GM18873 (cell line): ENCODE measurements around the gene PLXNA1.
A peak's percentile ranks its signal among the peaks of the same experiment; 100 is the strongest.

ENCODE experiments used
- ATAC-seq: cut with Tn5 transposase; IDR thresholded peaks from one replicate; pipeline ENCODE4 v1.9.1; 2021; ENCODE audit warnings: mild to moderate bottlenecking, moderate library complexity, moderate number of reproducible peaks; ENCODE audit not compliant: unreplicated experiment, low FRiP score

PLXNA1 gene

GRCh38 chr3:126982471-126983175, at the start of gene PLXNA1:
TSS of gene PLXNA1 (plus strand) at chr3:126983115. CDS start at chr3:126988594, 5,479 bp downstream.
- ATAC-seq, result peak; percentile 44

GRCh38 chr3:126934031-126934531, 48.8 kb upstream of the PLXNA1 start:
- no peak for ATAC-seq

GRCh38 chr3:126934991-126935390, 47.9 kb upstream of the PLXNA1 start:
- no peak for ATAC-seq

- no peak for ATAC-seq
Observed at GRCh38 chr3:126935756-126936509, 47.0 kb upstream of the PLXNA1 start.

- ATAC-seq, result no peak
Observed at GRCh38 chr3:126936853-126937425, 46.0 kb upstream of the PLXNA1 start.

GRCh38 chr3:126937533-126937932, 45.4 kb upstream of the PLXNA1 start:
- ATAC-seq, result no peak

- no peak for ATAC-seq
Observed at GRCh38 chr3:126937973-126938372, 44.9 kb upstream of the PLXNA1 start.

GRCh38 chr3:126938520-126939337, 44.2 kb upstream of the PLXNA1 start:
- no peak for ATAC-seq

- no peak for ATAC-seq
Observed at GRCh38 chr3:126939338-126939718, 43.6 kb upstream of the PLXNA1 start.

GRCh38 chr3:126939733-126940132, 43.2 kb upstream of the PLXNA1 start:
- no peak for ATAC-seq

- ATAC-seq, result no peak
Observed at GRCh38 chr3:126941721-126942270, 41.1 kb upstream of the PLXNA1 start.

GRCh38 chr3:126944089-126944965, 38.6 kb upstream of the PLXNA1 start:
- no peak for ATAC-seq

GRCh38 chr3:126945171-126945721, 37.7 kb upstream of the PLXNA1 start:
- no peak for ATAC-seq

GRCh38 chr3:126945891-126946290, 37.0 kb upstream of the PLXNA1 start:
- ATAC-seq, result no peak

GRCh38 chr3:126946405-126946804, 36.5 kb upstream of the PLXNA1 start:
- ATAC-seq, result no peak

- no peak for ATAC-seq
Observed at GRCh38 chr3:126947429-126947828, 35.5 kb upstream of the PLXNA1 start.

- no peak for ATAC-seq
Observed at GRCh38 chr3:126948980-126949535, 33.9 kb upstream of the PLXNA1 start.

GRCh38 chr3:126951561-126951960, 31.4 kb upstream of the PLXNA1 start:
- no peak for ATAC-seq
